Right kidney (tissue), 9 donors: Measurements from ENCODE around the gene GUCY2C.
"Not testable (repeated sequence)": the region's sequence is repeated elsewhere in the genome, so short reads cannot be mapped to it uniquely, and the experiment has no call there.

Experiments
- DNase-seq: peaks from one replicate; pipeline ENCODE4 v3.0.0-alpha.2; 2016
- long read RNA-seq, 8 donors: transcript quantifications; one replicate each; lab custom pipeline, GENCODE V29; 2026

Gene GUCY2C
- long read RNA-seq, donor 1 = 0 reads
- long read RNA-seq, donor 2 = 0 reads
- long read RNA-seq, donor 3 = 0 reads
- long read RNA-seq, donor 4 = 0 reads
- long read RNA-seq, donor 5 = 0 reads
- long read RNA-seq, donor 6 = 0 reads
- long read RNA-seq, donor 7 = 0 reads
- long read RNA-seq, donor 8 = 0 reads

DNA sequence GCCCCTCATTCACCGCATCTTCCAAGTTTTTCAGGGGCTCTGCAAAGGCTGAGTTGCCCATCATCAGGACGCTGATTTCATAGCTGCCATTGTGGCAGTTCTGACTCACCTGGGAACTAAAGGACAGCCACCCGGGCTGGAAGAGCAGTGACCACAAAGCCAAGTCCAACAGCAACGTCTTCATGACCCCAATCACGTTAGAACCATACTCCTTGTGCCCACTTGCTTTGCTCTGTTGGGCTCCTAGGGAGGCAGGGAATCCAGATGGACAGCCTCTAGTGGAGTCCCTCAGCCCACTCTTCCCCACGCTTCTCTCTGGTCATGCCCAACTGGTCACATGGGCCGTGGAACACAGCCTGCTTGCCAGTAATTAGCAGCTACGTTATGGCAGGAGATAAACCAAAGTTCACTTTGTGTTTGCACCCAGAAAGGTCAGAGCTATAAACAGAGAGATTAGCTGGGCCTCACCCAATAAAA lies at the start of gene GUCY2C:
GUCY2C (minus strand) TSS at position 335 of the 477 bp plus-strand sequence; CDS start at position 184, 151 bp downstream.
- DNase-seq = no peak

DNA sequence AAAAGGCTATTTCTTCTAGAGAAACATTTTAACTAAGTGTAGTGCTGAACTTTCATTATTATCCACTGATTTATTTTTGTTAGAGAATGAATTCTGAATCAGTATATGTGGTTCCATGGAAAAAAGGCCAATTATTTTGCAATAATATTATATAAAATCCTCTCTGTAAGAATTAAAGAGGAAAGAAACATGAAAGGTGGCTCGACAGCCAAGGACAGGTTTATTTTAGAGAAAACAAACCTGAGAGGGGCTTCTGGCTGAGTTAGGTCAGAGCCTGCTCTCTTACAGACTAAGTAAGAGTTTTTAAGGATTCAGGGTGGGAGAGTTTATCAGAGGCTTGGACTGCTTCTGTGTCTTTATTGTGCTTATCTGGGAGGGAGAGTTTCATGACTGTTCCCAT lies 46.7 kb upstream of the GUCY2C start:
- DNase-seq = no peak

GRCh38 chr12:14741942-14742341 lies 45.5 kb upstream of the GUCY2C start:
- DNase-seq = no peak

- no peak for DNase-seq
These were observed 44.8 kb upstream of the GUCY2C start for GRCh38 chr12:14741153-14741552.

GRCh38 chr12:14736441-14736840 lies 40.0 kb upstream of the GUCY2C start:
- DNase-seq = not testable (repeated sequence)

- no peak for DNase-seq
These were observed 35.4 kb upstream of the GUCY2C start for GRCh38 chr12:14731821-14732220.

DNA sequence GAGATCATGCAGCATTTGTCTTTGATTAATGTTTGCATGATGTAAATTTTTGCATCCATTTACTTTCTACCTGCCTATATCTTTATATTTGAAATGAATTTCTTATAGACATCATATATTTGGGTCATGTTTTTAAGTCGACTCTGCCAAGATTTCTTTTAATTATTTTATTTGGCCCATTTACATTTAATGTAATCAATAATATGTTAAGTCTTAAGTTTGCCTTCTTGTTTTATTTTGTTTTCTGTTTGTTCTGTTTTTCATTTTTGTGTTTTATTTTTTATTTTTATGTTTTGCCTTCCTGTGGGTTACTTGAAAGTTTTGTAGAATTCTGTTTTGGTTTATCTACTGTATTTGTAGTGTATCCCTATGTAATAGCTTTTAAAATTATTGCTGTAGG lies 33.2 kb upstream of the GUCY2C start:
- no peak for DNase-seq

DNA sequence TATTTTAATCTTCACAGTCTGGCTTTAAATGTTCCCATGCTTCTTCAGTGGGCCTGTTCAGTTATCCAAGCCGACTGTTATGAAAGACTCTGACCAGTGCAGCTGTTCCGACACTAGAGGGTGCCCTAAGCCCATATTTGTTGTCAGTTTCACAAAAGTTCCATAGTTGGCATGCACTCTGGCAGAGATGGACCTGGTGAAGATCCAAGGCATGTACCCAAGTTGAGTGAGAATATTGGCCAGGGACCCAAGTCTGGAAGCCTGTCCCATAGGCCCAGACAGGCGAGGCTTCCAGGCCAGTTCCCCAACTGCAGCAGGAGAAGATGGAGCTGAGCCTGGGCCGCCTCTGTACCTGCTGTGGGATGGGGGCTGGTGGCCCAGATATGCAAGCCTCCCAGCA lies 27.4 kb upstream of the GUCY2C start:
- no peak for DNase-seq

GRCh38 chr12:14716848-14717444 lies 20.5 kb upstream of the GUCY2C start:
- no peak for DNase-seq

GRCh38 chr12:14714437-14714836 lies 18.0 kb upstream of the GUCY2C start:
- no peak for DNase-seq

DNA sequence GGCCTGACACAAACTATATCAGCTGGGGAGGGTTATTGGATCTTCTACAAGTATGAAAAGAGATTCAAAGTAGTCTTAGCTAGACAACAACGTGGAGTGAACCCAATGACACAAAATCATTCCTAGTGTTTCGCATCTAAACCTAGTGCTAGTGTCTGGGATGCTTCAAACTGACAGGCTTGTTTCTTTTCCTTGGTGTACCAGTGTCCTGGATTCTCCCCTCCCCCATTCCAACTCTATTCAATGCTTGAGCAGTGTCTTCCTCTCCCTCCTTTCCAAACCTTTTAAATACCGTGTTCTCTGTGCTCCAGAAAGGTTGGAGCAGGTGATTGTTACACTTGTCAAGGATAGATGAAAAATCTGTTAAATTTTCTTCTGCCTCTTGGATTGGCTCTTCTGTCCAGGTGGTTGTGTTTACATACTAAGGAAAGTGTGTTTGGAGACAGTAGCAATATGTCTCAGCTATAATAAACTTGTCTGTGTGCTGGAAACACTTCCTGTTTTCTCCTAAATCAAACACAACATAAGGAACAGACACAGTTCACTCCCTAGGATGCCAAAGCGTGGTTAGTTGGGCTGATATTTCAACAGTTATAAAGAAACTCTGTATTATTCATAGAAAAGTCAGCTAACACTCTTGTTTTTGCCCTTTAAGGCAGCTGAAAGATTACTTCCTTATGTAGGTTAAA lies 14.4 kb upstream of the GUCY2C start:
- no peak for DNase-seq

- no peak for DNase-seq
These were observed 5.6 kb upstream of the GUCY2C start for GRCh38 chr12:14701809-14702568.

GRCh38 chr12:14700935-14701334 lies 4.5 kb upstream of the GUCY2C start:
- DNase-seq = no peak

GRCh38 chr12:14699923-14700322 lies 3.5 kb upstream of the GUCY2C start:
- DNase-seq = no peak

- DNase-seq = no peak
These were observed 2.2 kb upstream of the GUCY2C start for GRCh38 chr12:14698555-14698954.

DNA sequence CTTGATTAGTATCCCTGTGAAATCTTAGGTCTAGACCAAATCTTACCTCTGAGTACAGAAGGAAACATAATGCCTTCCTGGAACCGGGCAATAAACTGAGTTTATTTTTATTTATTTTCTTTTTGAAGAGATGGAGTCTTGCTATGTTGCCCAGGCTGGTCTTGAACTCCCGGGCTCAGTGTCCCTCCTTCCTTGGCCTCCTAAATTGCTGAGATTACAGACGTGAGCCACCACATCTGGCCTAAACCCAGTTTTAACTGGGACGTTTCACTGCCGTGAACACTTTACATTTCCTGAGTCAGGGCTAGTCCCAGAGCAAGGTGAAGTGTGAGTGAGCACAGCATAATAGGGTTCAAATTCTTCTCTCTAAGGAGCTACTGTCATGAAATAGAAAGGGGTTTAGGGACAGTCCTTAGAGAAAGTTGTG lies 671 bp downstream of the GUCY2C start:
- DNase-seq = no peak

DNA sequence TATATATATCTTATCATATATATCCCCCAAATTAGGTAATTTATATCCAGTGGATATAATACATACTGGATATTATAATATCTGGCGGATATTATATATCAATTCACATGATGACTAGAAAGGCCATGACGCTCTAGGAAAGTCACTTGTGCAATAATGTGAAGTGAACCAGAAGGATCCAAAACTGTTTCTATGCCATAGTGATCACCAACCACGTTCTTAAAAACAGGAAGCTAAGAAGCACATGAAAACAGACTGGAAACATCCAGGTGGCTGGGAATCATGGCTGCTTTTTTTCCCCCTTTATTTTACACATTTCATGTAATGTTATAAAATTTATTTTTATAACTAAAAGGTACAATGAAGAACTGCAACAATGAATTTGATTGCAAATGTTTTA lies 1.4 kb downstream of the GUCY2C start:
- DNase-seq = no peak

DNA sequence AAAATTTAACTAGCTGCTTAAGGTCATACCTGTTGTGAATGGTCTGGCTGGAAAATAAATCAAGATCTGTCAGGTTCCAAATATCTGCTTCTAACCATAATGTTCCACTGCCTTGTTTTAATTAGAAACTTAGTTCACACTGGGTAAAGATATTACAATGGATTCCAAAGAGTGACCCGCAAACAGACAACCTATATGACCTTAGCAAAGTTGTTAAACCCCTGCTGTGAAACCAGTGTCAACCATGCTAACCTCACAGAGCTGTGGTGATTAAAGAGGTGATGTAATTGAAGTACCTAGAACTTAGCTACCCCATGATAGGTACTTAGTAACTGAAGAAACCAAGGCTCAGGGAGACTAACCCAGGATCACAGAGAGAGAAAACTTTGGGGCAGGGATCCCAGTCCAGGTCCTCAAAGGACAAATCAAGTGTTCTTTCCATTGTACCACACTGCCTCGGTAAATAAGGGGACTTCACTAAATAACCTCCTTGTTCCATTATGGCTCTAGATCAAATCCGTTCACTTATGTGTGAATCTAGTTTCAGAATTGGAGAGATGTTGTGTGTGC lies 2.2 kb downstream of the GUCY2C start:
- no peak for DNase-seq

DNA sequence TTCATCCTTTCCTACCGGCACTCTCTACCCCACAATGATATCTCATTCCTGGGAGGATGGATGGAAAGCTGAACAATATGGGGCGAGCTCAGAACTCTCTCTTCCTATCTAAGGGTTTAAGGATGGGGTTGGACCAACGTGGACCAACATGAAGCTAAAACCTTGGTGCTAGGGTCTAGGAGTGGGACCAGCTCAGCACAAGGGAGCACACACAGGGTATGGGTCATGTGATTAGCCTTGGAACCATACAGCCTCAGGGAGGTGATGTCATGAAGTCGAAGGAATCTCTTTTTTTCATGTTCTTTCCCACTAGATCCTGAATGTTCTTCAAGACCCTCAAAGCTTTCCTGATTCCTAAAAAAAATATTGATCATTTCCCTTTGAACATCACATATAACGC lies 3.3 kb downstream of the GUCY2C start:
- no peak for DNase-seq

DNA sequence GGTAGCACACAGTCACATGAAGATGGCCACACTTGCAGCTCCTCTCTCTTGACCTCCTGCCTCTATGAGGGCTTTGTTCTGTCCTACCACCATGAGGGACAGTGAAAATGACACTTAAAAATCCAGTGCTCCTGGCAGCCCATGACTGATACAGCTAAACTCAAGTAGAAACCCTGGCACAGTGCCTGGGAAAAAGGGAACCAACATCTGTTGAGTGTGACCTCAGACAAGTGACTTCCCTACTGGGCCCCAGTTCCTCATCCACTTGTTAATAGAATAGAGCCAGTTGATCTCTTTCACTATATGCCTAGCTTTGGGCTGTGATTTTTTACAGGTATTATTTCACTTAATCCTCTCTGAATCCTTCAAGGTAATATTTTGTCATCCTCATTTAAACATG lies 4.8 kb downstream of the GUCY2C start:
- DNase-seq = no peak

DNA sequence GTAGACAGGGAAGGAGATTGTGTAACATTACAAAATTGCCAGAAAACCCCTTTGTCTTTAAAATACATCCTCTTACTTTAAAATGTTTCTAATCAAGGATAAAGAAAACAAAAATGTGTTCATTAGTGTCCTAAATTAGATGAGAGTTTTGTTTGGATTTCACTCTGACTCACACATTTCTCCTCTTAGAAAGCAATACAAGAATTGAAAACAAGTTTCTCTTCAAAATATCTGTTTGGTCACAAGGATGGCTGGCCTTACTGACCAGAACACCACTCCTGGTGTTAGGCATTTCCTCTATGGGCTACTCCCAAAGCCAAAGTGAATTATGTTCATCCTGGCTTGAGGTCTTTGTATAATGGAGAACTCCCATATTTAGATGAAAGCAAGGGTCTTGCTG lies 6.4 kb downstream of the GUCY2C start:
- DNase-seq = no peak

DNA sequence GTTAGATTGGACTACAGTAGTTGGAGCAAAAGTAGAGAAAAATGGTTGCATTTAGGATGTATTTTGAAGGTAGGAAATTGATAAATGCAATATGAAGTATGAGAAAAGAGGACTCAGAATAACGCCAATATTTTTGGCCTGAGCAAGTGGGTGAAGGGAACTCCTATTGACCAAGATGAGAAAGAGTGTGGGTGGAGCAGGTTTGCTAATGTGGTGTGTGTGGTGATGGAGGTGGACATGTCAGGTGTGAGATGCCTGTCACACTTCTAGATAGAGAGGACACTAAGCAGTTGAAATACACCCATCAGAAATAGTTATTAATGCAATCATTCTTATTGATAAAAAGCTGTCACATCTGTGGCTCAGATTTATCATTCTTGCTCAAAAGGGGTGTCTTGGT lies 7.3 kb downstream of the GUCY2C start:
- no peak for DNase-seq

DNA sequence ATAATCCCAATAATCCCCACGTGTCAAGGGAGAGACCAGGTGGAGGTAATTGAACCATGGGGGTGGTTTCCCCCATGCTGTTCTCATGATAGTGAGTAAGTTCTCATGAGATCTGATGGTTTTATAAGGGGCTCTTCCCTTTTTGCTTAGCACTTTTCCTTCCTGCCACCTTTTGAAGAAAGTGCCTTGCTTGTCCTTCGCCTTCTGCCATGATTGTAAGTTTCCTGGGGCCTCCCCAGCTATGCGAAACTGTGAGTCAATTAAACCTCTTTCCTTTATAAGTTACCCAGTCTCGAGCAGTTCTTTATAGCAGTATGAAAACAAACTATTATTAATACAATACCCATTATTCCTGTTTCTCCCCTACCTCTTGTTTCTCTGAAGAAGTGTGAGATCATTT lies 14.2 kb downstream of the GUCY2C start:
- not testable (repeated sequence) for DNase-seq
